Activated CD8-positive, alpha-beta T cell treated with anti-CD3 and anti-CD28 coated beads for 36 hours (primary cell): ENCODE data around the gene SOBP. TPM values are rescaled to one million over a fixed set of nuclear protein-coding genes. Genes with fewer than 3 reads are reported as not detected.

ENCODE experiments used
- ATAC-seq: fragments of 200-7000 bp; cut with Tn5 transposase; one replicate; pipeline ENCODE4 v1.10.0; 2021; ENCODE audit warnings: mild to moderate bottlenecking, moderate library complexity
- CTCF ChIA-PET: fragments of 350-600 bp; sonication (Branson Sonifier 250); formaldehyde crosslinking; loops from one replicate; lab custom pipeline; 2021; ENCODE audit warnings: antibody characterized with exemption; lab: Charles Lee
- POLR2A ChIA-PET: fragments of 350-600 bp; sonication (Branson Sonifier 250); formaldehyde crosslinking; loops from one replicate; lab custom pipeline; 2021; ENCODE audit warnings: antibody characterized with exemption; lab: Charles Lee
- DNase-seq: peaks from one replicate; pipeline ENCODE4 v3.0.0-alpha.2; 2020
- H3K27ac Mint-ChIP-seq: one replicate; pipeline ENCODE4 v1.8.0; 2021; ENCODE audit warnings: mild to moderate bottlenecking, mixed read lengths
- H3K27me3 Mint-ChIP-seq: one replicate; pipeline ENCODE4 v1.8.0; 2021; ENCODE audit warnings: mixed read lengths
- H3K36me3 Mint-ChIP-seq: one replicate; pipeline ENCODE4 v1.8.0; 2021; ENCODE audit warnings: low read depth, mixed read lengths
- H3K4me1 Mint-ChIP-seq: one replicate; pipeline ENCODE4 v1.8.0; 2021; ENCODE audit warnings: low read depth, mixed read lengths
- H3K4me3 Mint-ChIP-seq: one replicate; pipeline ENCODE4 v1.8.0; 2021; ENCODE audit warnings: mild to moderate bottlenecking, moderate library complexity, mixed read lengths
- H3K9me3 Mint-ChIP-seq: one replicate; pipeline ENCODE4 v1.8.0; 2021; ENCODE audit warnings: mixed read lengths
- CTCF ChIP-seq: fragments of 200-600 bp; IDR thresholded peaks from one replicate; pipeline ENCODE4 v1.8.0; 2022; ENCODE audit warnings: antibody characterized with exemption, mild to moderate bottlenecking
- intact Hi-C: fragments of 100-400 bp; cut with micrococcal nuclease; formaldehyde crosslinking; loops from one replicate; pipeline ENCODE4 v1.10.0; 2022
- total RNA-seq, 2 experiments: library from RNA; stranded (reverse); gene quantifications; one replicate each; pipeline ENCODE4 v1.2.3, GENCODE V29; 2021

Gene SOBP
- total RNA-seq, 2 experiments from 2014 or later: 0.77 to 1.1 TPM

- ChIA-PET CTCF (interaction anchor here (1.1 to 3.1 kb wide), 2 partner anchors 20 to 148 kb away, joined by 3 to 10 read pairs; no protein-coding TSS in a partner anchor), POLR2A (interaction anchor here (0.6 to 2.6 kb wide), 4 partner anchors 9 to 1029 kb away, joined by 3 to 6 read pairs (median 4); no protein-coding TSS in a partner anchor)
- Mint-ChIP-seq H3K36me3 (no peaks in the 10 kb centered on the region), H3K4me1 (peaks cover 24% of the 10 kb centered on the region), H3K4me3 (no peak overlapping the region), H3K9me3 (no peaks in the 10 kb centered on the region), H3K27me3 (no peaks in the 10 kb centered on the region), H3K27ac (no peak overlapping the region)
- DNase-seq (no peak), ATAC-seq (no peak)
- TF ChIP-seq CTCF: no peak
- intact Hi-C loops: no loop called here
Observed at GRCh38 chr6:107699697-107700325, 209.9 kb downstream of the SOBP start.

GRCh38 chr6:107703606-107704005 is 213.7 kb downstream of the SOBP start:
- intact Hi-C loops: no loop called here
- ChIA-PET CTCF (interaction anchor here (0.6 to 3.9 kb wide), 26 partner anchors 10 to 497 kb away, joined by 3 to 32 read pairs (median 4); no protein-coding TSS in a partner anchor), POLR2A (interaction anchor here (0.7 kb wide), 1 partner anchor 253 kb away, joined by 3 read pairs; no protein-coding TSS in a partner anchor)
- H3K27me3 Mint-ChIP-seq: no peaks in the 10 kb centered on the region
- H3K36me3 Mint-ChIP-seq: no peaks in the 10 kb centered on the region
- no peak overlapping the region for H3K4me3 Mint-ChIP-seq
- TF ChIP-seq CTCF: no peak
- H3K9me3 Mint-ChIP-seq: no peaks in the 10 kb centered on the region
- H3K27ac Mint-ChIP-seq: no peak overlapping the region
- DNase-seq (no peak), ATAC-seq (no peak)
- H3K4me1 Mint-ChIP-seq: peaks cover 11% of the 10 kb centered on the region

GRCh38 chr6:107704347-107705013 is 214.6 kb downstream of the SOBP start:
- Mint-ChIP-seq H3K4me3 (no peak overlapping the region), H3K9me3 (no peaks in the 10 kb centered on the region), H3K36me3 (no peaks in the 10 kb centered on the region), H3K4me1 (peaks cover 16% of the 10 kb centered on the region), H3K27me3 (no peaks in the 10 kb centered on the region), H3K27ac (peak overlapping the region; percentile 58)
- TF ChIP-seq CTCF: peak; percentile 94
- CTCF ChIA-PET: interaction anchor here (0.6 to 3.9 kb wide), 27 partner anchors 9 to 498 kb away, joined by 3 to 32 read pairs (median 4); no protein-coding TSS in a partner anchor
- peak; percentile 47 for ATAC-seq
- intact Hi-C loops: no loop called here
- DNase-seq: peak; percentile 43
- POLR2A ChIA-PET: no interaction called here

GRCh38 chr6:107706516-107707115 is 216.7 kb downstream of the SOBP start:
- Mint-ChIP-seq H3K4me3 (no peak overlapping the region), H3K4me1 (peaks cover 21% of the 10 kb centered on the region), H3K9me3 (no peaks in the 10 kb centered on the region), H3K27ac (no peak overlapping the region), H3K27me3 (no peaks in the 10 kb centered on the region), H3K36me3 (no peaks in the 10 kb centered on the region)
- ATAC-seq: no peak
- CTCF ChIA-PET: interaction anchor here (1.1 to 3.9 kb wide), 4 partner anchors 12 to 160 kb away, joined by 3 to 32 read pairs (median 4); no protein-coding TSS in a partner anchor
- POLR2A ChIA-PET: no interaction called here
- intact Hi-C loops: no loop called here
- no peak for DNase-seq
- no peak for TF ChIP-seq CTCF
